ENCODE results near the gene MIER3.

MIER3 gene

DNA sequence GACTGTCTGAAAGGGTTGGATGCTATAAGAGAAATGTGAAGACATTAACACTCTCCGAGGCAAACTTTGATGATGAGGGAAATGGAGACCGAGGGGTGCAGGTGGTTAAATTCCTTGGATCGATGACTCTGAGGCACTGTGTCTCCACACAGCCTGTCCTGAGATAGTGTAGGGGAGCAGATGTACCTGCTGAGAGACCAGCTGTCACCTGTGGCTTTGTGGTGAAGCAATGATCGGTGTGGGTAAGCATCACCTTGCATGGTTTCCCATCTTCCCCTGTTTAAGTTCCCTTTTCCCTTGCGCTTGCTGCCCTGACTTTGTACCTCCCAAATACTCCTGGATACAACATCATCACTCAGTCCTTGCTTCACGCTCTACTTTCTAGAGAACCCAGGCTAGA lies 9.8 kb upstream of the MIER3 start:
- DNase-seq (ENCODE audit: low read depth in 3 of 3) = no peak

- DNase-seq (ENCODE audit: low read depth in 3 of 3) = no peak
Measured at GRCh38 chr5:56959326-56959725, 7.4 kb upstream of the MIER3 start.

- no peak for DNase-seq (ENCODE audit: low read depth in 3 of 3)
Measured at GRCh38 chr5:56958595-56958994, 6.7 kb upstream of the MIER3 start.

- DNase-seq (ENCODE audit: low read depth in 3 of 3) = no peak
Measured at GRCh38 chr5:56954262-56954661, 2.3 kb upstream of the MIER3 start.

DNA sequence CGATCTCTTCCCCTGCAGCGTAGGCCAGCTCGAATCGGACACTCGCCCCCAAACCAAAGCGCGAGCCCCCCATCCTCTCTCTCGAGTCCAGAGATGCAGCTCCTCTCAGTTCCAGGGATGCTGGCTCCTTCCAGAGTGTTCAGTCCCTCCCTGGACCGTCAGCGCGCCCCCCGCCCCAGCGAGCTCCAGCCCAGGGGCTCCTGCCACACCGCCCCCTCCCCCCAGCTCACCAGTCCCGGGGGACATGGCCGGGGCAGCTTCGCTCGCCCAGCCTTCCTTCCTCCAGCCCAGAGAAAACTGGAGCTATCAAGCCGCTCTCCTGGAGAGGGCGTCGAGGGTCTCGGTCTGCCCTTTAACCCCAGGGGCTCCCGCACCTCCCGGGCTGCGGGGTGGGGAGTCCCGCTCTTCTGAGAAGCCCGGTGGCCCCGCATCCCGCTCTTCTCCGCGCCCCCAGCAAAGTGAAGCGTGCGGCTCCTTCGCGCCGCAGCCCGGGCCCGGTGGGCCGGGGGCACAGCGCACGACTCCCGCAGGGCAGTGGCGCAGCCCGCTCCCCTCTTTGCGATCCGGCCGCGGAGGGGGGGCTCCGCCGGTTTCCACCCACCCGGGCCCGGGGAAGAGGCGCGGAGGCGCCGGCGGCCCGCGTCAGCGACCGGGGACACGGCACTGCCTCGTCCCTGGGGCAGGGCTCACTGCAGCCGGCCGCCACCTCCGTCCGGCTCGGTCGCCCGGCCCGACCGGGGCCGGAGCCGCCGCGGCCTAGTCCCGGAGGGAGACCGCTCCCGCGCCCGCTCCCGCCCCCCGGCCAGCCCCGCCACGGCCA lies 587 bp downstream of the MIER3 start:
- peak in 1 of 3 donors; percentile 27 for DNase-seq (ENCODE audit: low read depth in 3 of 3)

DNA sequence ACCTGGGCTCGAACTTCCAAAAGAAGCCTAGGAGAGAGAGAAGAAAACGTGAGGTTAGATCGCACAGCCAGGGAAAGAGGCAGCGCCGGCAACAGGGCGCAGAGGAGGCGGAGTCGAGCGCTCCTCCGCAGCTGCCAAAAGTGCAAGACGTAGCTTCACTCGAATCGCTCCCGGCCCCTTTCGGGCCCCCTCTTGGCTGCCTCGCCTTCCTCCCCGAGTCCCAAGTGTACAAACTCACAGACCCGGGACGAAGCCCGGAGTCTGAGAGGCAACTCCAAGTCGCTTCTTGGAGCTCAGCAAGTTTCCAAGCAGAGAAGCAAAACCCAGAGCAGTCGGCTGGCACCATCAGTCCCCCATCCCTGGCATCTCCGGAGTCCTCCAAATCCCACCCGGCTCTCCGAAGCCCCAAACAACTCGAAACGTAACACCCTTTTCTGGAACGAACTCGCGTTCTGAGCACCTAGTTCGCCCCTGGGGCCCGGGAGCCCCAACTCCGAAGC lies 1.2 kb downstream of the MIER3 start:
- DNase-seq (ENCODE audit: low read depth in 3 of 3) = peak in 2 of 3 donors; percentile 26 to 32

GRCh38 chr5:56947052-56947451 lies 4.9 kb downstream of the MIER3 start:
- DNase-seq (ENCODE audit: low read depth in 3 of 3) = no peak

- no peak for DNase-seq (ENCODE audit: low read depth in 3 of 3)
Measured at GRCh38 chr5:56941981-56942380, 9.9 kb downstream of the MIER3 start.

DNA sequence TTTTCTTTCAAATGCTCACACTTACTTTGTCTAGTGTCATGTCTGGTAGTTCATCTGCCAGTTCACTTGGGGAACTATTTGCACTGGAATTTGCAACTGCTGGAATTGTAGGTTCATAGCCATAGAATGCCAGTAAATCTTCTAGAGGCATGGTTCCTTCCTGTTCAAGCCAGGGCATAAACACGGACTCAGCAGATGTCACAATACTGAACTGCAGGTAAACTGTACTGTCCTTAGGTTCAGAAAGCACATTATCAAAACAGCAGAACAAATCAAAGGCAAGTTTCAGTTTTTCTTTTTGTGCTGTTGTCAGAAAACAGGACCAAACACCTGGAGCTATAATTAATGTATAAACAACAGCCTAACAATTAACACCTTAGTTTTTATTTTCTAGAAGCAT lies 13.1 kb downstream of the MIER3 start:
- DNase-seq (ENCODE audit: low read depth in 3 of 3) = no peak

GRCh38 chr5:56934325-56934724 lies 17.6 kb downstream of the MIER3 start:
- DNase-seq (ENCODE audit: low read depth in 3 of 3) = no peak

DNA sequence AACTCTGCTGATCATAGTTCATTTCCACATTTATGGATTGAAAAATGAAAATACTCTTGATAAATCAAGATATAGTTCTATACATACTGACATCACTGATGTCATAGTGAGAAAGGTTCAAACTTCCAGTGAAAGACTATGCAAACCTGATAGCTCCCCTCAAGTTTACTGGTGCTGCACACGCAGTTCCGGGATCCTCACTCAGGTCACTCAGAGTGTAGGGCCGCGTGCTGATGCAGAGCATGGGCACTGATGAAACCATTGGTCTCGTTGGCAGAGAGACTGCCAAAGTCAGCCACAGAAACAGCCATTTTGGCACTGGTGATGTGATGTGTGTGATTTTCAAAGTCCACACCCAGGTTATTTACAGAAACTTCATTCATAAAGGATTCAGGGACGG lies 29.0 kb downstream of the MIER3 start:
- DNase-seq (ENCODE audit: low read depth in 3 of 3) = no peak

DNA sequence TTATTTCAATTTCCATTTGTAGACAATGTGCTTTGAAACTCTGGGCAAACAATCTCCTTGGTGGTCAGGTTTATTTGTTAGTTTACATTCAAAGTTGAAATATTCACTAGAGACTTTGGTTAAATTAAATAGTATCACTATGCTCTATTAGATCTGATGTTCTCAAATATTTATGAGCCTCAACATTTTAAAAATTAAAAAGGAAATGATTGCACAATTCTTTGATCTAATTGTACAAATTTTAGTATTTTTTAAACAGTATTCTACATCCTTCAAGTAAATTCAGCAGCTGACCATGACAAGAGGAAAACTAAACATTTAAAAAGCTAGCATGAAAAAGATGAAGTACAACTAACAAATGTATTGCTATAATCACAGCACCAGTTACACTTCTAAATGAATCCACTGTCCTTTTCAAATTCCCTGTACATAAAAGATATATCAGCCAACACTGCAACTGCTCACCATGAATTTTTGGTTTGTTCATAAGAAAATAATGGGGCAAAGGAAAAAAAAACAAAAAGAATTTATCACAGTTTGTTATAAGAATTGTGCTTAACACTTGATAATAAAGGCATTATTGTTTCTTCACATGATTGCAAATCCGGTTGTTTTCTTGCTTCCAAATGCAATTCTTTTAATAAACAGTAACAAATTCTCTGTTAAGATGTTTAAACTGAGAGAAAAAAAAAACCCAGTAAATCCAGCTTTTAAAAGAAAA lies 31.8 kb downstream of the MIER3 start:
- DNase-seq (ENCODE audit: low read depth in 3 of 3) = no peak

DNA sequence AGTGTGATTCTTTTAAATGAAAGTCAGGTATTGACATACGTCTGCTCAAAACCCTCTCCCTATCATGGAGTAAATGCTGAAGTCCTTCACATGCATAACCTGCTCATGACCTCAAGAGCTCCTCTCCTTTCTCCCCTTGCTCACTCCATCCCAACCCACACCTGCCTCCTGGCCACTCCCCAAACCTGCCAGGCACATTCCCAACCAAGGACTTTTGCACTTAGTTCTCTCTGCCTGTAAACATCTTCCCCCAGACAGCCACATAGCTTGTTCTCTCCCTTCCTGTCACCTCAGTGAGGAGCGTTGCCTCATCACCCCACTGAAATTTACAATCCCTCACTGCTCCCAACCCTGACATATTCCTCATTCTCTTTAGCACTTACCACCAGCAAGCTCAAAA lies 33.9 kb downstream of the MIER3 start:
- DNase-seq (ENCODE audit: low read depth in 3 of 3) = no peak

GRCh38 chr5:56917534-56917933 lies 34.4 kb downstream of the MIER3 start:
- DNase-seq (ENCODE audit: low read depth in 3 of 3) = no peak

DNA sequence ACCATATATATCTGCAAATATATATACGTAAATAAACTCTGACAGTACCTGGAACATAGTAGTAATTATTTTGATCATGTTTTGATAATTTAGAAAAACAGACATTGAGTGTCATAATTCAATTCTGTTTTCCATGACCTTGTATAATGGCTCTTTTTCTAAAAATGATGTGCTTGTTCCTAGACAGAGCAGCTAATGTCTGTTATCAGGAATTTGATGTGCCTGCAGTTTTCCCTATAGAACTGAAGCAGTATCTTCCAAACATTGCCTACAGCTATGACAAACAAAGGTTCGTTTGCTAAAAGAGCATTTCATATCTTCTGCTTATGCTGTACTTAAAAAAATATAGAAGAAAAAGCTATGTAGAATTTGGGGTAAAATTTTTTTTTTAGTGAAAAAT lies 37.2 kb downstream of the MIER3 start:
- DNase-seq (ENCODE audit: low read depth in 3 of 3) = no peak

DNA sequence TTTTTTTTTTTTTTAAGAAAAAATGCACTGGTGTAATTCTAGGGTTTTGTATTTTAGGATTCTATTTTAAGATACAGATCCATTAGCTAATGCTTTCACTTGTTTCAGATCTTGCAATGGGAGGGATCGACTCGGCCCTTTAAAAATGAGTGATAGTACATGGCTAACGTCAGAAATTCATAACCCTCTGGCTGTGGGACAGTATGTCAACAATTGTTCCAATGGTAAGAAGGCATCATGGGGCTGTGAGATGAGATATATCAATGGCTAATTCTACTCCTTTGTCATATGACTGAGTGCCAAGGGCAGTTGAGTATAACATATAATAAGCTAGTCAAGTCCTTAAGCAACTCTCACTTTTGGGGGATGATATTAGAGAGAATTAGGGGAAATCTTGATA lies 38.2 kb downstream of the MIER3 start:
- DNase-seq (ENCODE audit: low read depth in 3 of 3) = no peak

DNA sequence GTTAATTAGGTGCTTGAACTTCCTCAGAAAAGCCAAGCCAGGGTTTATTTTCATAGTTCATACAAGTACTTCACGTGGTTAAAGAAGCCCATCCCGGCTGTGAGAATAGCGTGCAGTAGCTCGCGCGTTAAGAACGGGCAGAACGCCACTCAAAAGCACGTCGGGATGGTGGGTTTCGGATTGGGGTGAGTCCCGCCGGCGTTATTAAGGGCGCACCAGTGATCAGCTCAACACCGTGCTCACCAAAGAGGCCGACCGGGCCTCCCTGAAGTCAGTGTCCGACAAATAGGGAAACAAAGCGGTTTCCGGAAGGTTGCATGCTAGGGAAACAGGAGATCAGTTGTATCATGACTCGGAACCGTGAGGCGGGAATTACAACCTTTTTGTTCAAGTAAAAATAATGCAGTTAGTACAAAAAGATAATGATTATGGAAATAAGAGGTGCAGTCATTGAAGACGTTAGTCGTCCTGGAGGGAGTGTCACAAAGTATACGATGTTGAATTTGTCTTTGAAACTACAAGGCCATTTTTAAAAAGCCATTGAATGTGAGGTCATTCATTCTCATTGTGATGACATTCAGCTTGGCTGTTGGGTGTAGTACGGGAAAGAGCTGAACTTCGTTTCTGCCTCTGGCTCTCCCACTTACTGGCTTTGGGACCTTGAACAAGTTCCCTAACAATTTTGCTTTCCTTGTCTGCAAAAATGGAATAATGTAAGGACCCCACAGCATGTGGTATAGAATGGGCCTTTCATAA lies 41.5 kb downstream of the MIER3 start:
- DNase-seq (ENCODE audit: low read depth in 3 of 3) = peak in 2 of 3 donors; percentile 17 to 23

DNA sequence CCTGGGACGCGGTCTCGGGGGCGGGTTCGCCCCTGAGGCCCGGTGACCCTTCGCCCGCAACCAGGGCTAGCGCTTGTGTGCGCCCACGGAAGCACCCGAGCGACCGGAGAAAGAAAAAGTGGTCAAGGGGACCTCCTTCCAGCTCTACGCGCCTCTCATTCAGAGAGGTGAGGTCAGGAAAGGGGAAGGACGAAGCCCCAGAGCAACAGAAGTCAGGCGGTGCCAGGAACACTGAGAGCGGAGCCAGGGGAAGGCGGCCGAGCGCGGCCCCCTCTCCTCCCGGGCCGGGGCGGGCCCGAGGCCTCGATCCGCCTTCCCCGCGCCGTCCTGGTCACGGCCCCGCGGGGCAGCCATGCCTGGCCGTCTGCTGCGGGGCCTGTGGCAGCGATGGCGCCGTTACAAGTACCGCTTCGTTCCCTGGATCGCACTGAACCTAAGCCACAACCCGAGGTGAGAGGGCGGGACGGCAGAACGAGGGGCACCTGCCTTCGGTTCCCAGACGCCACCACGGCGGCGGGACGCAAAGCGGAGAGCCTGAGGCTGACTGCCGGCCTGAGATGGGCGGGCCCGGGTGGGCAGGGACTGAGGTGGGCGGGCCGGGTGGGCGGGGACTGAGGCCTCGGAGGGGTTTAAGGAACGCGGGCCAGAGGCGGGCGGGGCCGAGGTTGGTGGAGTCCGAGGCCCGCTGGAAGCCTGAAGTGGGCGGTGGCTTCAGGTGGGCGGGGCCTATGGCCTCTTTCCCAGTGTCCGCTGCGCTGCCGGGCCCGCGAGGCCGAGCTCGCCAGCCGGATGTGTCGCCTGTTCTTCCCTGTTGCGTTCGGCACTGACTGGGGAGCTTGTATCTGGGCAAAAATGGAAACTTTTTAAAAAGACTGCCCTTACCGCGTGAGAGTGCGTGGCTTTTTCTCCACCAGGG lies 42.4 kb downstream of the MIER3 start, which contains the start of gene SETD9:
SETD9 (plus strand) TSS at position 303 of the 916 bp plus-strand sequence; CDS start at position 353, 50 bp downstream.
- peak; percentile 82 to 93 (median 88) for DNase-seq (ENCODE audit: low read depth in 3 of 3)

DNA sequence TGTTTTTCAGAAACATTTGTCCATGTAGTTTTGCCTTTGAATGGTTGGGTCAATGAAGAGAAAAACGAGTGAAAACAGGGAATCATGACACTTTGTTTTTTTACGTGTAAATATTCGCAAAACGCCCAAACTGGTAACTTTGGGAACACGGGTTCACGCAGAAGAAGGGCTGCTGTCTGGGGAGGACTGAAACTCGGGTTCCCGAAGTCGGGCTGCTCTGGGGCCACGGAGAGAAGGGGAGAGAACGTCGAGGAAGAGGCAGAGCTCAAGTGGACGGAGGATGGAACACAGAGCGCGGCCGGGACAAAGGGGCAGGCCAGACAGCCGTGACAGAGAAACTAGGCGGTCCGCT lies 43.0 kb downstream of the MIER3 start:
- no peak for DNase-seq (ENCODE audit: low read depth in 3 of 3)

DNA sequence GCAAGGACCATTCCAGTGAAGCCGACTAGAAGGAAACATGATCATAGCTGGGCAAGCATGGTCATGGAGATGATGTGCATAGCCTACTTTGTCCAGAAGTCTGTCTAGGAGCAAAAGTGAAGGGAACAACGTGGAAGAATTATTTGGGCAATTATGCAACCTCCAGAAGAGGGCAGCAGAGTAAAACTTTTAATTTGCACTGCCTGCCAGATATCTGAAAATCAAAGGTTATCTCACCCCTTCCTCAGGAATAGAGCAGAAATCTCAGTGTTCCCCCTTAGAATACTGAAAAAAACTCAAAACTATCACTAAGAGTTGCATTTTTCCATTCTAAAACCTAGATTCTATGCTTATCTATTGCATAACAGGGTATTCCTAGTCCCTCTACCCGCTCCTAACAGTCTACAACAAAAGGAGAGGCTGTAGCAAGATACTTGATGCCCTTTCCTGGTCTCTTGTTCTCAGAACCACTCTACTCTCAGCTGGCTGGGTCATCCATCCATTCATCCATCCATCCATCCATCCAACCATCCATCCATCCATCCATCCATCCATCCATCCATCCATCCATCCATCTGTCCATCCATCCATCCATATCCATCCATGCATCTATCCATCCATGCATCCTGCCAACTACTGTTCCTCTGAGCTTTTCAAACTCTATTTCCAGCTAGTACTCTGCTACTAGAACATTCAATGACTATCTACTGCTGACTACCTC lies 50.9 kb downstream of the MIER3 start:
- DNase-seq (ENCODE audit: low read depth in 3 of 3) = peak in 1 of 3 donors; percentile 24

DNA sequence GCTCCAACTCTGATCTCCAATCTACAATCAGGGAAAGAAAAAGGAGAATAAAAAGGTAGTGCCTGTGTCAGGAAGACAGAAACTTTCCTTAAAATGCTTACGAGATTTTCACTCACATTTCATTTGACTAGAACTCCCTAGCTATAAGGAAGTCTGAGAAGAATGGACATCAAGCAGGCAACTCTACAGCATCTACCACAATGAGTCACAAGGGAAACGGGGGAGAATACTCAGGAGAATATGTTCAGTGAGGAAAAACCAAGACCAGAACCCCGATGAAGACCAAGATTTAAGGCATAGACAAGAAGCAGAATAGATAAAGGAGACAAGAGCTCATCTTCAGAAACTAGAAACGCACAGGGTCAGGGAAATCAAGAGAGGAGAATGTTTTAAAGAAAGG lies 51.5 kb downstream of the MIER3 start:
- DNase-seq (ENCODE audit: low read depth in 3 of 3) = no peak
